HUES48 (cell line): ENCODE results near the gene PLCB1.
A peak's percentile ranks its signal among the peaks of the same experiment; 100 is the strongest.

Experiments used
- H3K27ac ChIP-seq: one replicate; pipeline ENCODE4 v1.7.0; 2013; ENCODE audit warnings: low read depth, low read length, inconsistent platforms
- H3K27me3 ChIP-seq: 2 replicates; pipeline ENCODE4 v1.6.1; 2013; ENCODE audit warnings: mild to moderate bottlenecking, low read length; ENCODE audit not compliant: control insufficient read depth, insufficient read depth
- H3K36me3 ChIP-seq: 2 replicates; pipeline ENCODE4 v1.6.1; 2013; ENCODE audit warnings: low read length; ENCODE audit not compliant: control insufficient read depth, insufficient read depth
- H3K4me1 ChIP-seq: 2 replicates; pipeline ENCODE4 v1.6.1; 2013; ENCODE audit warnings: mild to moderate bottlenecking, low read length; ENCODE audit not compliant: control insufficient read depth, insufficient read depth
- H3K4me3 ChIP-seq: 2 replicates; pipeline ENCODE4 v1.5.1; 2013; ENCODE audit warnings: mild to moderate bottlenecking, low read depth, low read length
- H3K9ac ChIP-seq: 2 replicates; pipeline ENCODE4 v1.6.1; 2013; ENCODE audit warnings: mild to moderate bottlenecking, low read depth, low read length, moderate library complexity
- H3K9me3 ChIP-seq: 2 replicates; pipeline ENCODE4 v1.6.1; 2013; ENCODE audit warnings: low read length; ENCODE audit not compliant: control insufficient read depth, insufficient read depth

PLCB1 gene

DNA sequence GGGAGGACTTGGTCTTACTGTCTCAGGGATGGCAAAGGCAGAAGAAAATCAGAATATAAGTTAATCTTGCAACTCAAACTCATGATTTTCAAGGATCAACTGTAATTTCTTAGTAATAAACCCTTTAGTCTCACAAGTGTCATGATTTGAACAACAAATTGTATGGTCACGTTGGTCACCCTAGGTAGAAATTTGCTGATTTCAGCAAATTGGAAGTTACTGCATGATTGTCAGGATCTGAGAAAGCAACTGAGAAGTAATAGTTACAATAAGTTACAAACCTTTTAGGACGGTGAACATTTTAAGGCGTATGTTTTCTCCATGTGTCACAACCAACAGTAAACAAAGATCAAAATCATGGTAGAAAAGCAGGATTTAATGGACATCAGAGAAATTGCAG lies 375.2 kb downstream of the PLCB1 start:
- Histone ChIP-seq H3K4me1 (peaks cover 16% of the 10 kb centered on the region), H3K4me3 (no peak overlapping the region), H3K9ac (no peak overlapping the region), H3K9me3 (no peaks in the 10 kb centered on the region), H3K27me3 (no peaks in the 10 kb centered on the region), H3K36me3 (no peaks in the 10 kb centered on the region), H3K27ac (no peak overlapping the region)

GRCh38 chr20:8509809-8510208 lies 377.7 kb downstream of the PLCB1 start:
- Histone ChIP-seq H3K4me3 (no peak overlapping the region), H3K27ac (no peak overlapping the region), H3K9ac (no peak overlapping the region), H3K27me3 (no peaks in the 10 kb centered on the region), H3K9me3 (no peaks in the 10 kb centered on the region), H3K4me1 (peaks cover 16% of the 10 kb centered on the region), H3K36me3 (no peaks in the 10 kb centered on the region)

- Histone ChIP-seq H3K4me3 (no peak overlapping the region), H3K27me3 (no peaks in the 10 kb centered on the region), H3K9ac (no peak overlapping the region), H3K4me1 (peaks cover 7% of the 10 kb centered on the region), H3K27ac (no peak overlapping the region), H3K36me3 (no peaks in the 10 kb centered on the region), H3K9me3 (no peaks in the 10 kb centered on the region)
Observed at GRCh38 chr20:8510808-8511207, 378.7 kb downstream of the PLCB1 start.

GRCh38 chr20:8512003-8512402 lies 379.9 kb downstream of the PLCB1 start:
- no peak overlapping the region for H3K9ac ChIP-seq

GRCh38 chr20:8515810-8516435 lies 383.9 kb downstream of the PLCB1 start:
- no peaks in the 10 kb centered on the region for H3K9me3 ChIP-seq
- H3K4me1 ChIP-seq, result peaks cover 11% of the 10 kb centered on the region
- no peak overlapping the region for H3K4me3 ChIP-seq
- no peaks in the 10 kb centered on the region for H3K36me3 ChIP-seq
- H3K27me3 ChIP-seq, result no peaks in the 10 kb centered on the region
- no peak overlapping the region for H3K27ac ChIP-seq
- no peak overlapping the region for H3K9ac ChIP-seq

More at GRCh38 chr20:8512003-8512402, 379.9 kb downstream of the PLCB1 start:
- Histone ChIP-seq H3K9me3 (no peaks in the 10 kb centered on the region), H3K36me3 (no peaks in the 10 kb centered on the region), H3K4me1 (no peaks in the 10 kb centered on the region), H3K4me3 (no peak overlapping the region), H3K27ac (no peak overlapping the region), H3K27me3 (no peaks in the 10 kb centered on the region)

GRCh38 chr20:8518878-8519277 lies 386.8 kb downstream of the PLCB1 start:
- Histone ChIP-seq H3K4me3 (no peak overlapping the region), H3K9me3 (no peaks in the 10 kb centered on the region), H3K27ac (no peak overlapping the region)

GRCh38 chr20:8519887-8520286 lies 387.8 kb downstream of the PLCB1 start:
- Histone ChIP-seq H3K9me3 (no peaks in the 10 kb centered on the region), H3K9ac (no peak overlapping the region), H3K27ac (no peak overlapping the region), H3K27me3 (no peaks in the 10 kb centered on the region), H3K4me3 (no peak overlapping the region), H3K36me3 (no peaks in the 10 kb centered on the region), H3K4me1 (peaks cover 22% of the 10 kb centered on the region)

More at GRCh38 chr20:8518878-8519277, 386.8 kb downstream of the PLCB1 start:
- Histone ChIP-seq H3K4me1 (peaks cover 12% of the 10 kb centered on the region), H3K9ac (no peak overlapping the region), H3K36me3 (no peaks in the 10 kb centered on the region), H3K27me3 (no peaks in the 10 kb centered on the region)

DNA sequence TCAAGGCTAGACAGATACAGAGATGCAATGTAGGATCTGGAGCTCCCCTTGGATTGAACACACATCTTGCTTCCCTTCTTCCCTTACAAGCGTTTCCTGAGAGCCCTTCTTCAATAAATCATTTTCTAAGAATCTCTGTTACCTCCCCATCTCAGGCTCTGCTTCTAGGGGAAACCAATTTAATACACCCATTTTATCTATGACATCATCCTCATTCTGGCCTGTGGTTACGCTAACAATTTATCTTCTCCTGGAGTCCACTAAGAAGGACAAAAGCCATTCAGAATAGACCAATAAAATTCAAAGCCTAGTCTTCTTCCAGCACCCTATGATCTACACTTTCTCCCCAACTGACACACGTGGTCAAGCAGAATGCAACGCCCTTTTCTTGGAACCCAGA lies 390.1 kb downstream of the PLCB1 start:
- Histone ChIP-seq H3K9ac (no peak overlapping the region), H3K36me3 (no peaks in the 10 kb centered on the region), H3K27me3 (no peaks in the 10 kb centered on the region), H3K27ac (no peak overlapping the region), H3K4me1 (peaks cover 24% of the 10 kb centered on the region), H3K4me3 (no peak overlapping the region), H3K9me3 (no peaks in the 10 kb centered on the region)

DNA sequence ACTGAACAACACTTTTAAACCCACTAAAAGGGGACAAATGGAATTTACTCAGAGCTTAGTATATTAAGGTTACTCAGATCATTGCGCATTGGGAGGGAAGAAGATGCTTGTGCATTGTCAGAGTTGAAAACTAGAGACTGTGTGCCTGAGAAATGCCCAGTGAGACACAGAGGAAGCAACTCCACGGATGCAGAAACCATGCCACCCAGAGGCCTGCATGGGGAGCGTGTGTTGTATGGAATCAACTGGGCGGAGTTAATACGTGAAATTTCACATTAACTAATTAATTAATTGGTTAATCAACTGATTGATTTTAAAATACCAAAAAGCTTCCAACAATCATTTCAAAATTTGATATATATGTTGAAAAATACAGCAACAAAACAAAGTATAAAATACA lies 391.6 kb downstream of the PLCB1 start:
- no peak overlapping the region for H3K27ac ChIP-seq
- no peaks in the 10 kb centered on the region for H3K9me3 ChIP-seq
- no peak overlapping the region for H3K9ac ChIP-seq
- H3K36me3 ChIP-seq, result no peaks in the 10 kb centered on the region
- no peak overlapping the region for H3K4me3 ChIP-seq
- peaks cover 24% of the 10 kb centered on the region for H3K4me1 ChIP-seq
- no peaks in the 10 kb centered on the region for H3K27me3 ChIP-seq

DNA sequence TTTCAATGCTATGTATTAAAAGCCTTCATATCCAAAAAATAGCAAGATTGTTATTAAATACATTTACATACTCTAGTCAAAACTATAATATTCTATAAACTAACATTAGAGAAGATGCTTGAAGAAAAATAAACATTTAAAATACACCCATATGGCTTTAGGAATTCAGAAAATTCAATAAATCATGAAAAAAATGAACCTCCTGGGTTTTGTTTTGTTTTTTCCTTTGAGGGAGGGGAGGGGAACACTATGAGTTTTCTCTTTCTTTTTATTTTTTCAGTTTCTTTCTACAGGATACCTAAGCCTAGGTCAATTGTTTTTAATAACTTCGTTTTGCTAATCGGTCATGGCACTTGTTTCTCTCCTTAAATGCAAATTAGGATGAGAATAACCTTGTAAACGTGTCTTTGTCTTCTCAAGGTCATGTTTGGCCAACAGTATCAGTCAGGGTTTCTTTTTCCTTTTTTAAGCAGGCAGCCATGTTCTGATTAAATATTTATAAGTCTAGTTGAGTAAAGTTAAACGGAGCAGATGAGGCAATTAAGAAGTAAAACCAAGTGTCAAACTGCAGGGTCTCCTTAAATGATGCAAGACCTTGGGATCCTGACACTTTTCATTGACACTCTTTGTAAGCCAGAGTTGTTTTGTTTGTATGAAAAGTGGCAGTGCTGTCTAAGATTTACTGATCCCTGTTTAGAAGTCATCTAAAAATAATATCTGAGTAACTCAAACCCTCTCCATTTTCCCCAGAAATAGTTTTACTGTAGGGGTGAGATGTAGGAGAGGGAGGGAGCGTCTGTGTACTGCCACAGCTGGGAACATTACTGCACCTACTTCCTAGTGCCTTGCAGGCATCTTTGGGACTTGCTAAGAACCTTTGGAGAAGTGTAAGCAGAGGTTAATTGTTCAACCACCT lies 392.3 kb downstream of the PLCB1 start:
- Histone ChIP-seq H3K4me1 (peaks cover 19% of the 10 kb centered on the region), H3K36me3 (no peaks in the 10 kb centered on the region), H3K4me3 (no peak overlapping the region; the same call in 1 of the 2 replicates), H3K27ac (peak overlapping the region; percentile 32), H3K9ac (peak overlapping the region; percentile 34; the same call in 1 of the 2 replicates), H3K9me3 (no peaks in the 10 kb centered on the region), H3K27me3 (no peaks in the 10 kb centered on the region)

DNA sequence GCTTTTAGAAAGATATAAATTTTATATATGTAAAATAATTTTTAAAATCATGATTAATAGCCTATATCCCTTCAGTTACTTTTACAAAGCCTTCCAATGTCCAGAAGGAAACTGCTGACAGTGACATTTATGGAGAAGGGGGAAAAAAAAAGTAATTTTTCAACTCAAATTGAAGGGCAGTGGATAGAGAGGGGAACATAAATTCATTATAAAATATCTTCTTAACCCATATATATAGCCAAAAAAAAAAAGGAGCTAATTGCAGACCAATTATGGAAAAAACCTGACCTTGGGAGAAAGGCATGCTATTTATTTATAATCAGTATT lies 392.9 kb downstream of the PLCB1 start:
- no peaks in the 10 kb centered on the region for H3K36me3 ChIP-seq
- H3K27me3 ChIP-seq, result no peaks in the 10 kb centered on the region
- H3K9me3 ChIP-seq, result no peaks in the 10 kb centered on the region
- H3K4me3 ChIP-seq, result no peak overlapping the region
- peaks cover 16% of the 10 kb centered on the region for H3K4me1 ChIP-seq
- H3K9ac ChIP-seq, result no peak overlapping the region
- H3K27ac ChIP-seq, result no peak overlapping the region
